Stimulated activated CD4-positive, alpha-beta T cell treated with anti-CD3 and anti-CD28 coated beads, Interleukin-12 subunit alpha, Interleukin-12 subunit beta, amount 100 ng/mL, for 4 hours (primary cell): ENCODE measurements around the gene SLC11A1.
A peak's percentile ranks its signal among the peaks of the same experiment; 100 is the strongest.

Experiments
- DNase-seq: peaks from one replicate; pipeline ENCODE4 v3.0.0-alpha.2; 2020

The SLC11A1 gene

GRCh38 chr2:218395090-218395444 is 13.0 kb downstream of the SLC11A1 start:
- no peak for DNase-seq

- no peak for DNase-seq
Measured at GRCh38 chr2:218395456-218395825, 13.4 kb downstream of the SLC11A1 start.

- DNase-seq: peak; percentile 89
Measured at GRCh38 chr2:218395826-218396687, 14.0 kb downstream of the SLC11A1 start.

GRCh38 chr2:218396688-218397462 is 14.8 kb downstream of the SLC11A1 start:
- peak; percentile 44 for DNase-seq

- no peak for DNase-seq
Measured at GRCh38 chr2:218397463-218397819, 15.4 kb downstream of the SLC11A1 start.

- DNase-seq: no peak
Measured at GRCh38 chr2:218397820-218398436, 15.9 kb downstream of the SLC11A1 start.

- DNase-seq: peak; percentile 49
Measured at GRCh38 chr2:218398437-218399390, 16.6 kb downstream of the SLC11A1 start.

- DNase-seq: peak; percentile 84
Measured at GRCh38 chr2:218399391-218400166, 17.5 kb downstream of the SLC11A1 start, which contains the start of gene CTDSP1. Gene CTDSP1, plus strand, starts transcription at chr2:218399868. Its CDS starts 223 bp downstream, at chr2:218400091.

GRCh38 chr2:218400167-218400929 is 18.3 kb downstream of the SLC11A1 start:
- peak; percentile 30 for DNase-seq

- no peak for DNase-seq
Measured at GRCh38 chr2:218400930-218401881, 19.1 kb downstream of the SLC11A1 start.

- no peak for DNase-seq
Measured at GRCh38 chr2:218401890-218402289, 19.8 kb downstream of the SLC11A1 start.

- no peak for DNase-seq
Measured at GRCh38 chr2:218402491-218402901, 20.4 kb downstream of the SLC11A1 start.

- DNase-seq: no peak
Measured at GRCh38 chr2:218402911-218403411, 20.9 kb downstream of the SLC11A1 start.

GRCh38 chr2:218403810-218404209 is 21.7 kb downstream of the SLC11A1 start:
- no peak for DNase-seq

- DNase-seq: no peak
Measured at GRCh38 chr2:218404351-218405085, 22.4 kb downstream of the SLC11A1 start.

- DNase-seq: no peak
Measured at GRCh38 chr2:218405086-218405745, 23.1 kb downstream of the SLC11A1 start.

GRCh38 chr2:218405746-218406208 is 23.7 kb downstream of the SLC11A1 start:
- DNase-seq: no peak
